ENCODE data around the gene DAAM2.

DAAM2 gene

GRCh38 chr6:39901670-39902069 is 109.5 kb downstream of the DAAM2 start:
- Histone ChIP-seq H3K4me3 (ENCODE audit: low read length, poor library complexity, severe bottlenecking) (no peak overlapping the region), H3K79me2 (ENCODE audit: insufficient read depth, low read length) (no peaks in the 10 kb centered on the region), H3K9ac (ENCODE audit: low read depth, low read length, poor library complexity, severe bottlenecking) (no peak overlapping the region), H3K36me3 (ENCODE audit: insufficient read depth, low read length) (no peaks in the 10 kb centered on the region), H3K9me3 (ENCODE audit: insufficient read depth, low read depth, low read length) (no peaks in the 10 kb centered on the region), H3K27me3 (ENCODE audit: insufficient read depth, low read length, poor library complexity, severe bottlenecking) (no peaks in the 10 kb centered on the region), H3K9me2 (replicated peaks; ENCODE audit: low read depth, low read length) (no peaks in the 10 kb centered on the region), H4K20me1 (ENCODE audit: insufficient read depth, low read length, poor library complexity, severe bottlenecking) (no peaks in the 10 kb centered on the region), H3K4me2 (ENCODE audit: low read depth, low read length, poor library complexity, severe bottlenecking) (no peak overlapping the region), H3K4me1 (ENCODE audit: insufficient read depth, low read length, poor library complexity, severe bottlenecking) (no peaks in the 10 kb centered on the region), H2AFZ (ENCODE audit: low read length) (no peak overlapping the region), H3F3A (ENCODE audit: low read depth) (no peaks in the 10 kb centered on the region)
- TF ChIP-seq EZH2phosphoT487 (IDR thresholded peaks at IDR 0.05; ENCODE audit: borderline replicate concordance), result no peak
- no peak for TF ChIP-seq CTCF (conservative IDR thresholded peaks at IDR 0.05; ENCODE audit: low read length)

DNA sequence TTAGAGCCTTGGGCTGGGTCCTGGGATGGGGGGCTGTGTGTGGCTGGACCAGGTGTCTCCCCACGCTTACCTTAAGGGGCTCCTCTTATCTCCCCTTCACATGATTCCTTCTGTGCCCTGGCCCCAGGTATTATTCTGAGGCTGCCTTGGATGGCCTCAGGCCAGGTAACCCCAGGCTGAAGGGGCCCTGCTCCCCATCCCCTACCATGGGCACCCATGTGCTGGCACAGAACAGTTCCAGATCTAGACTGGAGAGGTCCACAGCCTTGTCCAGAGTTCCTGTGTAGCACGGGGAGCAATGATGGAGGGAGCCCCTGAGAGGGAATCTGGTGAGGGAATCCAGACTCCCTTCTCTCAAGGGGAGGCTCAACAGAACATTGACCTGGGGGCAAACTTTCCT is 110.0 kb downstream of the DAAM2 start:
- H3K4me3 ChIP-seq (ENCODE audit: low read length, poor library complexity, severe bottlenecking), result no peak overlapping the region
- H3F3A ChIP-seq (ENCODE audit: low read depth), result no peaks in the 10 kb centered on the region
- no peaks in the 10 kb centered on the region for H3K9me3 ChIP-seq (ENCODE audit: insufficient read depth, low read depth, low read length)
- H3K4me2 ChIP-seq (ENCODE audit: low read depth, low read length, poor library complexity, severe bottlenecking), result no peak overlapping the region
- H3K9me2 ChIP-seq (replicated peaks; ENCODE audit: low read depth, low read length), result no peaks in the 10 kb centered on the region
- no peak overlapping the region for H3K9ac ChIP-seq (ENCODE audit: low read depth, low read length, poor library complexity, severe bottlenecking)
- TF ChIP-seq CTCF (conservative IDR thresholded peaks at IDR 0.05; ENCODE audit: low read length), result no peak
- TF ChIP-seq EZH2phosphoT487 (IDR thresholded peaks at IDR 0.05; ENCODE audit: borderline replicate concordance), result no peak
- no peaks in the 10 kb centered on the region for H3K36me3 ChIP-seq (ENCODE audit: insufficient read depth, low read length)
- H3K27me3 ChIP-seq (ENCODE audit: insufficient read depth, low read length, poor library complexity, severe bottlenecking), result no peaks in the 10 kb centered on the region
- no peaks in the 10 kb centered on the region for H3K79me2 ChIP-seq (ENCODE audit: insufficient read depth, low read length)
- H4K20me1 ChIP-seq (ENCODE audit: insufficient read depth, low read length, poor library complexity, severe bottlenecking), result no peaks in the 10 kb centered on the region
- no peaks in the 10 kb centered on the region for H3K4me1 ChIP-seq (ENCODE audit: insufficient read depth, low read length, poor library complexity, severe bottlenecking)
- no peak overlapping the region for H2AFZ ChIP-seq (ENCODE audit: low read length)

DNA sequence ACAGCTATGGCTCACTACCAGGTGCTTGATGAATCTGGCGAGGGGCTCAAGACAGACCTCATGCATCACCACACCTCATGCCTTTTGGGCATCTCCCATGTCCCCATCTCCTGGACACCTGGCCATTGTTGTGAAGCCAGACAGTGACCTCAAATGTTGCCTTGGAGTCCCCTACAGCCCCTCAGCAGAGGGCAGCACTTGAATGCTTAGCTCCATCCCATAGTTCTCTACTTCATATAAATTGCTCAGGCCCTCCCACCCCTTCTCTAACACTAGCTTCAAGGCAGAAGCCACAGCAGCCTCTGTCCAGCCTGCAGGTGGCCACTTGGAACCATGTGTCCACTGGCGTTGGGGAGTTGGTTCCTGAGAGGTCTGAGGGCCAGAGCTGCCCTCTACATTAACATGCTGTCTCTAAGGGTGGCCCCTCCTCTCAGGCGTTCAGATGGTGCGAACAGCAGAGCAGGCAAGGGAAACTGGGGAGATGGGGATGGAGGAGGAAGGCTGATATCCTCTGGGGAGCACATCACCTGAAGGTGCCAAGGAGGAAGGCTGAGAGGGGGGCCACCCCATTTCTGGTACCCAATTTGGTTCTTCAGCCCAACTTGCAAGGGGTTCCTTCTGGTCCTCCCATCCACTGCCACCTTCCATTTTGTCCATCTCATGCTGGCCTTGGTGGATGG is 110.8 kb downstream of the DAAM2 start:
- Histone ChIP-seq H3K36me3 (ENCODE audit: insufficient read depth, low read length) (no peaks in the 10 kb centered on the region), H3K9me2 (replicated peaks; ENCODE audit: low read depth, low read length) (no peaks in the 10 kb centered on the region), H3K27me3 (ENCODE audit: insufficient read depth, low read length, poor library complexity, severe bottlenecking) (no peaks in the 10 kb centered on the region), H4K20me1 (ENCODE audit: insufficient read depth, low read length, poor library complexity, severe bottlenecking) (no peaks in the 10 kb centered on the region), H3K79me2 (ENCODE audit: insufficient read depth, low read length) (no peaks in the 10 kb centered on the region), H3K4me3 (ENCODE audit: low read length, poor library complexity, severe bottlenecking) (no peak overlapping the region), H3K9ac (ENCODE audit: low read depth, low read length, poor library complexity, severe bottlenecking) (no peak overlapping the region), H3K9me3 (ENCODE audit: insufficient read depth, low read depth, low read length) (no peaks in the 10 kb centered on the region), H2AFZ (ENCODE audit: low read length) (no peak overlapping the region), H3K4me1 (ENCODE audit: insufficient read depth, low read length, poor library complexity, severe bottlenecking) (no peaks in the 10 kb centered on the region), H3F3A (ENCODE audit: low read depth) (no peaks in the 10 kb centered on the region), H3K4me2 (ENCODE audit: low read depth, low read length, poor library complexity, severe bottlenecking) (no peak overlapping the region)
- peak; percentile 36; the same call in 1 of the 2 replicates for TF ChIP-seq CTCF (conservative IDR thresholded peaks at IDR 0.05; ENCODE audit: low read length)
- no peak for TF ChIP-seq EZH2phosphoT487 (IDR thresholded peaks at IDR 0.05; ENCODE audit: borderline replicate concordance)

Measured in Loucy (cell line).